Measurements from ENCODE around the gene NPHS2.

The NPHS2 gene

DNA sequence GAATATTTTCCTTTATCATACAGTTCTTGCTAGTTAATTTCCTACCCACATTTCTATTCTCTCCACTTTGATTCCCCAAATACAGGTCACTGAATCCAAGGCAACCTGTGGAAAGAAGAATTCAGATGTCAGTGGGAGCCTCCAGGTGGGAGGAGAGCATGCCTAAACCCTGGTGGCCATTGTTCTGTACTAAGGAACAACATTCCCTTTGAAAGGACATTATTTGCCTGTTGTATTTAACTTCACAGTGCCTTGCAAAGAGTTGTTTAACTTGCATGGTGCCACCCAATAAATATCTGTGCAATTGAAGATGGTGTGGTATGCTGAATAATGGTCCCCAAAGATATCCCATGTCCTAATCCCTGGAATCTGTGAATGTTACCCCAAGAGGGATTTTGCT, 21.3 kb downstream of the NPHS2 start:
- H3K27me3 ChIP-seq: no peaks in the 10 kb centered on the region
- DNase-seq: no peak
- no peaks in the 10 kb centered on the region for H3K36me3 ChIP-seq
- TF ChIP-seq, protein P1, sequence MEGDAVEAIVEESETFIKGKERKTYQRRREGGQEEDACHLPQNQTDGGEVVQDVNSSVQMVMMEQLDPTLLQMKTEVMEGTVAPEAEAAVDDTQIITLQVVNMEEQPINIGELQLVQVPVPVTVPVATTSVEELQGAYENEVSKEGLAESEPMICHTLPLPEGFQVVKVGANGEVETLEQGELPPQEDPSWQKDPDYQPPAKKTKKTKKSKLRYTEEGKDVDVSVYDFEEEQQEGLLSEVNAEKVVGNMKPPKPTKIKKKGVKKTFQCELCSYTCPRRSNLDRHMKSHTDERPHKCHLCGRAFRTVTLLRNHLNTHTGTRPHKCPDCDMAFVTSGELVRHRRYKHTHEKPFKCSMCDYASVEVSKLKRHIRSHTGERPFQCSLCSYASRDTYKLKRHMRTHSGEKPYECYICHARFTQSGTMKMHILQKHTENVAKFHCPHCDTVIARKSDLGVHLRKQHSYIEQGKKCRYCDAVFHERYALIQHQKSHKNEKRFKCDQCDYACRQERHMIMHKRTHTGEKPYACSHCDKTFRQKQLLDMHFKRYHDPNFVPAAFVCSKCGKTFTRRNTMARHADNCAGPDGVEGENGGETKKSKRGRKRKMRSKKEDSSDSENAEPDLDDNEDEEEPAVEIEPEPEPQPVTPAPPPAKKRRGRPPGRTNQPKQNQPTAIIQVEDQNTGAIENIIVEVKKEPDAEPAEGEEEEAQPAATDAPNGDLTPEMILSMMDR (IDR thresholded peaks at IDR 0.05): no peak
- intact Hi-C loops (cut with DNase I; ENCODE audit: low total_unique reads): no loop called here
- H3K27ac ChIP-seq: no peak overlapping the region
- no peaks in the 10 kb centered on the region for H3K4me1 ChIP-seq
- no peak overlapping the region for H3K4me3 ChIP-seq
- no peaks in the 10 kb centered on the region for H3K9me3 ChIP-seq

DNA sequence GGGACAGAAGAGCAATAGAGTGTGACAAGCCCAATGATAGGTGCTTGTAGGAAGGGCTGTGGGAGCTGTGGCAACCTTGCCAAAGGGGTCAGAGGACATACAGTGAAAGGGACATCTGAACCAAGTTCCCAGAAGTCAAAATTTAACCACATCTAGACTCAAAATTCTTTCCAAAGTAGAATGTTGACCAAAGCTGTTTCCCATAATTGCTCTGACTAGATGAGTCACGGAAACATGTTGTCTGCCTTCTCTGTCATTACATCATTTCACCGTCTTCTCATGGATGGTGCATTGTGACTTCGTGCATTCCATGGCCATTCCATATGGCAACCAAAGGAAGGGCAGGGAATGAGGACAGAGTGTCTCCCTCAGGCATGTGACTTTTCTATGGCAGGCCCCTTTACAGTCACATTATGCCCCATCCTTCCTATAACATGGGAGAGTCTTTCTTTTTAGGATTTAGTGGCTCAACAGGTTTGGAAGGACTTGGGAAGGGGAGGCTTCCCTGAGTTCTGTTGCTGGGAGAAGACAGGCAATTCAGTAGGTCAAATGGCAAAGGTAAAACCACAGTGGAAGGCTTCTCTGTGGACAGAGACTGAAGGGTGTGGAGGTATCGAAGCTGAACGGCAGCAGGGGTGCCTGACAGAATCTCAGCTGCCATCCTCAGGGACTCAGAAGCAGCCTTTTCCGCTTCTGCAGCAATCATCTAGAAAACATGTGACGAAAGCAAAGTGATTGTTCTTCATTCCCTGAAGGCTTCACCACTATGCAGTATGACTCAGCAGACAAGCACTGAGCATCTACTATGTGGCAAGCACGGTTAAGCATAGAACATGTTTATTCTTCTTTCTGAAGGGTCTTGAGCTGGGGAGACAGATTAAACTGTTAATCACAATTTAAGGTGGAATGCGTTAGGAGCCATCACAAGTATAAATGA, 24.7 kb downstream of the NPHS2 start:
- H3K4me3 ChIP-seq: no peak overlapping the region
- H3K36me3 ChIP-seq: no peaks in the 10 kb centered on the region
- intact Hi-C loops (cut with DNase I; ENCODE audit: low total_unique reads): no loop called here
- TF ChIP-seq, protein P1 (IDR thresholded peaks at IDR 0.05): no peak
- no peaks in the 10 kb centered on the region for H3K4me1 ChIP-seq
- H3K9me3 ChIP-seq: no peaks in the 10 kb centered on the region
- H3K27me3 ChIP-seq: no peaks in the 10 kb centered on the region
- DNase-seq: no peak
- H3K27ac ChIP-seq: no peak overlapping the region

DNA sequence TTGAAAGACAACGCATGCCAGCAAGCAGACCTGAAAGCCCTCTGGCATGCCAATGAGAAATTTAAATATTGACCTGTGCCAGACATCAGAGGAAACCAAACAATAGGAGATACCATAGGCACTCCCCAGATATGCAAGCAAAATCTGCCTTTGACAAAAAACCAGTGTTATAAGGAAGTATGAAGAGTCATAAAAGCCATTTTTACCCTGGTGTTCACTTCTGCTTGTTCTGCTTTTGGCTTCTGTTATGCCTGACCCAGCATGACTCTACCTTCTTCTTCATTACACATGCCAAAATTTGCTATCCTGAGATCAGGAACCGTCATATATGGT, 26.4 kb downstream of the NPHS2 start:
- Histone ChIP-seq H3K9me3 (no peaks in the 10 kb centered on the region), H3K27ac (no peak overlapping the region), H3K27me3 (no peaks in the 10 kb centered on the region), H3K4me3 (no peak overlapping the region), H3K4me1 (no peaks in the 10 kb centered on the region), H3K36me3 (no peaks in the 10 kb centered on the region)
- TF ChIP-seq, protein P1 (IDR thresholded peaks at IDR 0.05): no peak
- no peak for DNase-seq
- intact Hi-C loops (cut with DNase I; ENCODE audit: low total_unique reads): no loop called here

DNA sequence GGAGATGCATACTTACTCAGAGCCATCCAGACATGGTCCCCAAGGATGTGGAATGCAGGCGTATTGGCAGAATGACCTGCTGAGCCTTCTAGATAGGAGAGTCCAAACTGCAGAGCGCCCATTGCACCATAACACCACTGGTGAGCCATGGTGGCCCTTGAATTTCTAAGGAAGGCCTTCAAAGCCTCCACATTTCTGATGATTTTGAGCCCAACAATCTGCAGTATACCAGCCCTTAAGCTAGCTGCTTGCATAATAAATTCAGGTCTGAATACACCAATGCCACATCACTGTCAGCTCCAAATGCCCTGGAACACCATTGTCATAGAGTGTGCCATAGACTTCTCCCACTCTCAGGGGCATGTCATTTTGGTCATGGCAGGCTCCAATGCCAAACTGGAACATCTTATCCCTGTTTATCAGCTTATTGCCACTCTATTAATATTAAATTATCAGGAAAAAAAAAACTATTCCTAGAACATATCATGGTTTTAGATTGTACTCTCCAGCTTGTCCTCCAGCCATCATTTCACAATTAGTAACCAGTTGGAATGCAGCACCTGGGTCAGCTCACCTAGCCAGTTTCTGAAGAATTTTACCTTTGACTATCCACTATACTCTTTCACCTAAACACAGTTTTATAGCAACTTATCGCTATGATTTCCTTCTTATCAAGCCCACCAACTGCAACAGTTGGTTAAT, 26.9 kb downstream of the NPHS2 start:
- H3K36me3 ChIP-seq: no peaks in the 10 kb centered on the region
- no peak overlapping the region for H3K4me3 ChIP-seq
- no peaks in the 10 kb centered on the region for H3K4me1 ChIP-seq
- no peaks in the 10 kb centered on the region for H3K9me3 ChIP-seq
- no peak overlapping the region for H3K27ac ChIP-seq
- no peaks in the 10 kb centered on the region for H3K27me3 ChIP-seq
- TF ChIP-seq, protein P1 (IDR thresholded peaks at IDR 0.05): no peak
- DNase-seq: no peak
- intact Hi-C loops (cut with DNase I; ENCODE audit: low total_unique reads): no loop called here

DNA sequence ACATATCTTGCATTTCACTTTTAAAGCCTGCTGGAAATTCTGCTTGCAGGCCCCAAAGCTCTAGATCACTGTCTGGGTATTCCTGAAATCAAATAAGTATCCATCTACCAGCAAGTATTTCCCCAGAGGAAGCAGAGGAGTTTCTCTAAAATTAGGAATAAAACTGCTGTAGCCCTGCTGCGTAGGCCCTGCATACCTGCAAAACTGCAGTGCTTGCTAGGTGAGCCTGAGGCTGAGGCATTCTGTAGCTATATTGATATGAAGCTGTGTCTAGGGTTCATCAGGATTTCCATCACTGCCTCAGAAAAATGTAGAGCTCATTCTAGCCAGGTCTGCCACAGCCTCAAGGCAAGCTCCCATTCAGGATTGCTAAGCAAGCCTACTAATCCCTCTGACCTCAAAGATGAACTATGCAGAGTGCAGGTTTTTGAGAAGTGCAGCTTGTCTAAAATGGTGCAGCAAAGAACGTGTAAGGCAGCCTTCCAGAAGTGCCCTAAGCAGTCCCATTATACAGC, 28.7 kb downstream of the NPHS2 start:
- TF ChIP-seq, protein P1 (IDR thresholded peaks at IDR 0.05): no peak
- Histone ChIP-seq H3K4me1 (no peaks in the 10 kb centered on the region), H3K4me3 (no peak overlapping the region), H3K36me3 (no peaks in the 10 kb centered on the region), H3K27me3 (no peaks in the 10 kb centered on the region), H3K27ac (no peak overlapping the region), H3K9me3 (no peaks in the 10 kb centered on the region)
- intact Hi-C loops (cut with DNase I; ENCODE audit: low total_unique reads): no loop called here
- no peak for DNase-seq

Data from tibial artery (tissue), 4 donors.